ENCODE measurements around the gene NHSL1. TPM values are rescaled to one million over a fixed set of nuclear protein-coding genes. Genes with fewer than 3 reads are reported as not detected.

Gene NHSL1
- total RNA-seq (10 to 100 TPM; 37.8 to 75.6 TPM), polyA plus RNA-seq (ENCODE audit: insufficient read length in 6 of 6) (10 to 100 TPM; 72.9 to 90.2 (median 81.5) TPM)
- long read RNA-seq, donor 1, transcript NHSL1-201 (5 exons, 736 nt): major isoform, 7 of 101 reads
- long read RNA-seq, donor 1, partial matches to known transcripts: 80 of 101 reads
- long read RNA-seq, donor 1, other reads (novel, unspliced or antisense): 12 of 101 reads
- long read RNA-seq, donor 2, partial matches to known transcripts: 54 of 66 reads
- long read RNA-seq, donor 2, other reads (novel, unspliced or antisense): 11 of 66 reads
- long read RNA-seq, donor 3, partial matches to known transcripts: 5 of 14 reads
- long read RNA-seq, donor 3, other reads (novel, unspliced or antisense): 6 of 14 reads
- long read RNA-seq, donor 4, partial matches to known transcripts: 4 of 10 reads
- long read RNA-seq, donor 4, other reads (novel, unspliced or antisense): 6 of 10 reads
- long read RNA-seq, donor 5, partial matches to known transcripts: 32 of 43 reads
- long read RNA-seq, donor 5, other reads (novel, unspliced or antisense): 6 of 43 reads
- long read RNA-seq, donor 6, partial matches to known transcripts: 5 of 5 reads
- long read RNA-seq, donor 6, other reads (novel, unspliced or antisense): 0 of 5 reads
- long read RNA-seq, donor 7, partial matches to known transcripts: 5 of 5 reads
- long read RNA-seq, donor 7, other reads (novel, unspliced or antisense): 0 of 5 reads
- long read RNA-seq, donor 8, partial matches to known transcripts: 25 of 33 reads
- long read RNA-seq, donor 8, other reads (novel, unspliced or antisense): 5 of 33 reads
- long read RNA-seq, donor 9: 0 reads
- long read RNA-seq, donor 10, partial matches to known transcripts: 2 of 7 reads
- long read RNA-seq, donor 10, other reads (novel, unspliced or antisense): 5 of 7 reads
- long read RNA-seq, donor 11, partial matches to known transcripts: 26 of 62 reads
- long read RNA-seq, donor 11, other reads (novel, unspliced or antisense): 34 of 62 reads
- long read RNA-seq, donor 12, partial matches to known transcripts: 32 of 34 reads
- long read RNA-seq, donor 12, other reads (novel, unspliced or antisense): 0 of 34 reads

GRCh38 chr6:138499303-138500018 lies at the start of gene NHSL1:
Gene NHSL1, minus strand, starts transcription at chr6:138499494. Its CDS starts 204 bp downstream, at chr6:138499290.
- Histone ChIP-seq H3K27me3 (no peaks in the 10 kb centered on the region), H3K4me1 (peaks cover 8 to 17% of the 10 kb centered on the region in 2 donors), H3K27ac (no peak within 1 kb of the TSS), H3K36me3 (peaks cover 0 to 6% of the 10 kb centered on the region in 2 donors), H3K9me3 (no peaks in the 10 kb centered on the region), H3K4me3 (no peak within 1 kb of the TSS)
- TF ChIP-seq CTCF (IDR thresholded peaks at IDR 0.05): no peak
- DNase-seq: no peak
- peak; percentile 35 for ATAC-seq
- intact Hi-C loops (cut with DNase I): no loop called here

- H3K9me3 ChIP-seq: no peaks in the 10 kb centered on the region
- no peak for ATAC-seq
- DNase-seq: no peak
- TF ChIP-seq CTCF (IDR thresholded peaks at IDR 0.05): no peak
- no peaks in the 10 kb centered on the region for H3K27me3 ChIP-seq
- intact Hi-C loops (cut with DNase I): no loop called here
- H3K4me3 ChIP-seq: no peak overlapping the region
- H3K27ac ChIP-seq: peak overlapping the region in 1 of 2 donors; percentile 68
- H3K4me1 ChIP-seq: peaks cover 0 to 25% of the 10 kb centered on the region in 2 donors
- no peaks in the 10 kb centered on the region for H3K36me3 ChIP-seq
Observed at GRCh38 chr6:138546733-138547185, 47.5 kb upstream of the NHSL1 start.

- H3K27me3 ChIP-seq: no peaks in the 10 kb centered on the region
- peak; percentile 88 for ATAC-seq
- peak overlapping the region; percentile 19 to 24 for H3K4me3 ChIP-seq
- H3K4me1 ChIP-seq: peaks cover 0 to 28% of the 10 kb centered on the region in 2 donors
- DNase-seq: peak; percentile 62 to 84 (median 75)
- no peaks in the 10 kb centered on the region for H3K9me3 ChIP-seq
- peak overlapping the region; percentile 68 to 77 for H3K27ac ChIP-seq
- intact Hi-C loops (cut with DNase I): no loop called here
- no peak for TF ChIP-seq CTCF (IDR thresholded peaks at IDR 0.05)
- no peaks in the 10 kb centered on the region for H3K36me3 ChIP-seq
Observed at GRCh38 chr6:138545621-138545980, 46.3 kb upstream of the NHSL1 start.

- Histone ChIP-seq H3K36me3 (no peaks in the 10 kb centered on the region), H3K4me1 (peaks cover 0 to 37% of the 10 kb centered on the region in 2 donors), H3K27me3 (no peaks in the 10 kb centered on the region), H3K27ac (peak overlapping the region; percentile 68 to 77), H3K4me3 (peak overlapping the region; percentile 19 to 24), H3K9me3 (no peaks in the 10 kb centered on the region)
- TF ChIP-seq CTCF (IDR thresholded peaks at IDR 0.05): no peak
- intact Hi-C loops (cut with DNase I): no loop called here
- no peak for DNase-seq
- peak; percentile 6 for ATAC-seq
Observed at GRCh38 chr6:138544501-138544900, 45.2 kb upstream of the NHSL1 start.
